ENCODE results near the gene MAP3K3. TPM values are rescaled to one million over a fixed set of nuclear protein-coding genes. Genes with fewer than 3 reads are reported as not detected.

Gene MAP3K3
- total and polyA plus RNA-seq, 9 of the 15 experiments (the other 6 are each of a cell fraction or from before 2014, with no cell fraction given) = 0.69 to 16.5 (median 12.1) TPM

GRCh38 chr17:63644846-63645245 lies 22.6 kb downstream of the MAP3K3 start:
- POLR2A ChIA-PET = no interaction called here
- CTCF ChIA-PET (ENCODE audit: low intra/inter-chr PET ratio) = no interaction called here
- Histone ChIP-seq H3K27ac (ENCODE audit: extremely low read depth, low read depth, low read length) (no peak overlapping the region), H3K79me2 (ENCODE audit: control insufficient read depth, insufficient read depth, low read length) (no peaks in the 10 kb centered on the region), H3K27me3 (ENCODE audit: control insufficient read depth in 2 of 2, insufficient read depth in 2 of 2, low read length in 2 of 2) (no peaks in the 10 kb centered on the region), H3K9me1 (ENCODE audit: control insufficient read depth, insufficient read depth, low read length) (no peaks in the 10 kb centered on the region), H3K9me3 (replicated peaks; ENCODE audit: control insufficient read depth, insufficient read depth, low read depth, low read length) (no peaks in the 10 kb centered on the region), H2AFZ (ENCODE audit: low read depth, low read length) (no peak overlapping the region), H3K4me3 (no peak overlapping the region), H4K20me1 (replicated peaks; ENCODE audit: control insufficient read depth, insufficient read depth, low read length) (no peaks in the 10 kb centered on the region), H3K9ac (ENCODE audit: insufficient read depth in 1 of 2, low read depth in 2 of 2, low read length in 2 of 2) (no peak overlapping the region), H3K4me2 (ENCODE audit: insufficient read depth, low read length) (no peak overlapping the region), H3K4me1 (replicated peaks in 1 of 2; ENCODE audit: control insufficient read depth in 2 of 2, insufficient read depth in 2 of 2, low read length in 2 of 2) (no peaks in the 10 kb centered on the region), H3K36me3 (ENCODE audit: control insufficient read depth, insufficient read depth, low read length) (peaks cover 10% of the 10 kb centered on the region; the same call in 1 of the 3 replicates)
- TF ChIP-seq POLR2G (IDR thresholded peaks at IDR 0.05; ENCODE audit: low read depth, low read length) = no peak
- TF ChIP-seq MCM2 (IDR thresholded peaks at IDR 0.05; ENCODE audit: low read depth) = no peak
- TF ChIP-seq ESRRB (CRISPR knock-in tag; IDR thresholded peaks at IDR 0.05; ENCODE audit: borderline replicate concordance) = no peak
- TF ChIP-seq, protein P1, sequence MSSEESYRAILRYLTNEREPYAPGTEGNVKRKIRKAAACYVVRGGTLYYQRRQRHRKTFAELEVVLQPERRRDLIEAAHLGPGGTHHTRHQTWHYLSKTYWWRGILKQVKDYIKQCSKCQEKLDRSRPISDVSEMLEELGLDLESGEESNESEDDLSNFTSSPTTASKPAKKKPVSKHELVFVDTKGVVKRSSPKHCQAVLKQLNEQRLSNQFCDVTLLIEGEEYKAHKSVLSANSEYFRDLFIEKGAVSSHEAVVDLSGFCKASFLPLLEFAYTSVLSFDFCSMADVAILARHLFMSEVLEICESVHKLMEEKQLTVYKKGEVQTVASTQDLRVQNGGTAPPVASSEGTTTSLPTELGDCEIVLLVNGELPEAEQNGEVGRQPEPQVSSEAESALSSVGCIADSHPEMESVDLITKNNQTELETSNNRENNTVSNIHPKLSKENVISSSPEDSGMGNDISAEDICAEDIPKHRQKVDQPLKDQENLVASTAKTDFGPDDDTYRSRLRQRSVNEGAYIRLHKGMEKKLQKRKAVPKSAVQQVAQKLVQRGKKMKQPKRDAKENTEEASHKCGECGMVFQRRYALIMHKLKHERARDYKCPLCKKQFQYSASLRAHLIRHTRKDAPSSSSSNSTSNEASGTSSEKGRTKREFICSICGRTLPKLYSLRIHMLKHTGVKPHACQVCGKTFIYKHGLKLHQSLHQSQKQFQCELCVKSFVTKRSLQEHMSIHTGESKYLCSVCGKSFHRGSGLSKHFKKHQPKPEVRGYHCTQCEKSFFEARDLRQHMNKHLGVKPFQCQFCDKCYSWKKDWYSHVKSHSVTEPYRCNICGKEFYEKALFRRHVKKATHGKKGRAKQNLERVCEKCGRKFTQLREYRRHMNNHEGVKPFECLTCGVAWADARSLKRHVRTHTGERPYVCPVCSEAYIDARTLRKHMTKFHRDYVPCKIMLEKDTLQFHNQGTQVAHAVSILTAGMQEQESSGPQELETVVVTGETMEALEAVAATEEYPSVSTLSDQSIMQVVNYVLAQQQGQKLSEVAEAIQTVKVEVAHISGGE (CRISPR knock-in tag; IDR thresholded peaks at IDR 0.05) = no peak
- TF ChIP-seq GTF2F1 (IDR thresholded peaks at IDR 0.05; ENCODE audit: low read depth, low read length) = no peak
- TF ChIP-seq DACH1 (IDR thresholded peaks at IDR 0.05; ENCODE audit: partially characterized antibody) = no peak
- no peak for TF ChIP-seq PHTF2 (CRISPR knock-in tag; IDR thresholded peaks at IDR 0.05)
- TF ChIP-seq ILF3 (IDR thresholded peaks at IDR 0.05; ENCODE audit: borderline replicate concordance) = no peak
- no peak for TF ChIP-seq ZNF780A (CRISPR knock-in tag; IDR thresholded peaks at IDR 0.05)
- no peak for TF ChIP-seq KDM5B (IDR thresholded peaks at IDR 0.05; ENCODE audit: insufficient replicate concordance, low read depth, low read length)
- no peak for TF ChIP-seq SMC3 (conservative IDR thresholded peaks at IDR 0.05; ENCODE audit: insufficient read depth, low read depth, low read length)
- no peak for TF ChIP-seq KDM1A (IDR thresholded peaks at IDR 0.05)
- no peak for TF ChIP-seq CREB1 (IDR thresholded peaks at IDR 0.05)
- no peak for TF ChIP-seq CREB1 (CRISPR knock-in tag; IDR thresholded peaks at IDR 0.05)
- TF ChIP-seq HDAC6 (IDR thresholded peaks at IDR 0.05; ENCODE audit: low read depth, low read length) = no peak
- DNase-seq (ENCODE audit: extremely low read depth in 1 of 4, low spot score in 3 of 4) (no peak), ATAC-seq (no peak), FAIRE-seq (no peak)
- in situ Hi-C loops (cut with MboI) (no loop called here), intact Hi-C loops (cut with micrococcal nuclease) (no loop called here)
- WGBS (ENCODE audit: insufficient coverage, low coverage, missing lambda C conversion rate) = 66% methylated on average over 7 of the region's 7 CpGs
- no TSS peak for BruUV-seq (replicated peaks)
